Measurements from ENCODE around the gene GPC6. TPM values are rescaled to one million over a fixed set of nuclear protein-coding genes. Genes with fewer than 3 reads are reported as not detected.

Gene GPC6
- total and polyA plus RNA-seq, 9 of the 15 experiments (the other 6 are each of a cell fraction or from before 2014, with no cell fraction given): under 0.01 to 0.20 (median 0.01) TPM; not detected in 4

- no peak for TF ChIP-seq STAT5B (CRISPR knock-in tag; IDR thresholded peaks at IDR 0.05)
- TF ChIP-seq PTBP1 (IDR thresholded peaks at IDR 0.05; ENCODE audit: low read depth, low read length): no peak
- TF ChIP-seq ARNT (IDR thresholded peaks at IDR 0.05): no peak
- TF ChIP-seq ZNF695 (CRISPR knock-in tag; IDR thresholded peaks at IDR 0.05): no peak
- TF ChIP-seq TAL1 (IDR thresholded peaks at IDR 0.05): no peak
- no peak for TF ChIP-seq NR1H2 (CRISPR knock-in tag; IDR thresholded peaks at IDR 0.05)
These were observed 561.8 kb downstream of the GPC6 start (continued) for GRCh38 chr13:93788456-93788855.

GRCh38 chr13:93789058-93789457, 562.5 kb downstream of the GPC6 start:
- intact Hi-C loops (cut with micrococcal nuclease): no loop called here
- no peak for ATAC-seq
- no peak overlapping the region for H3K9ac ChIP-seq (ENCODE audit: insufficient read depth in 1 of 2, low read depth in 2 of 2, low read length in 2 of 2)
- BruUV-seq (replicated peaks): no TSS peak
- no peaks in the 10 kb centered on the region for H3K27me3 ChIP-seq (ENCODE audit: control insufficient read depth in 2 of 2, insufficient read depth in 2 of 2, low read length in 2 of 2)
- H4K20me1 ChIP-seq (replicated peaks; ENCODE audit: control insufficient read depth, insufficient read depth, low read length): no peaks in the 10 kb centered on the region
- H3K4me3 ChIP-seq: no peak overlapping the region
- no peak overlapping the region for H3K27ac ChIP-seq (ENCODE audit: extremely low read depth, low read depth, low read length)
- in situ Hi-C loops (cut with MboI): no loop called here
- no peak for TF ChIP-seq CTBP1 (IDR thresholded peaks at IDR 0.05; ENCODE audit: borderline replicate concordance)
- no peak for TF ChIP-seq ZNF324 (CRISPR knock-in tag; IDR thresholded peaks at IDR 0.05)
- TF ChIP-seq TEAD2 (tag; IDR thresholded peaks at IDR 0.05): no peak
- TF ChIP-seq NR4A1 (CRISPR knock-in tag; IDR thresholded peaks at IDR 0.05): no peak
- TF ChIP-seq NR4A1 (tag; IDR thresholded peaks at IDR 0.05): no peak
- no peak for TF ChIP-seq MEF2A (IDR thresholded peaks at IDR 0.05; ENCODE audit: control insufficient read depth, low read depth, low read length)
- TF ChIP-seq ZNF589 (CRISPR knock-in tag; IDR thresholded peaks at IDR 0.05; ENCODE audit: low read depth): no peak
- no peak for TF ChIP-seq SUPT5H (IDR thresholded peaks at IDR 0.05)
- TF ChIP-seq CHD1 (IDR thresholded peaks at IDR 0.05; ENCODE audit: low read length): no peak
- TF ChIP-seq ZNF146 (CRISPR knock-in tag; IDR thresholded peaks at IDR 0.05; ENCODE audit: unreplicated experiment): no peak
- no peaks in the 10 kb centered on the region for H3K36me3 ChIP-seq (ENCODE audit: control insufficient read depth, insufficient read depth, low read length)
- no peaks in the 10 kb centered on the region for H3K4me1 ChIP-seq (replicated peaks in 1 of 2; ENCODE audit: control insufficient read depth in 2 of 2, insufficient read depth in 2 of 2, low read length in 2 of 2)
- H3K4me2 ChIP-seq (ENCODE audit: insufficient read depth, low read length): no peak overlapping the region
- no peaks in the 10 kb centered on the region for H3K79me2 ChIP-seq (ENCODE audit: control insufficient read depth, insufficient read depth, low read length)
- FAIRE-seq: no peak
- DNase-seq (ENCODE audit: extremely low read depth in 1 of 4, low spot score in 3 of 4): no peak
- ChIA-PET POLR2A (no interaction called here), CTCF (ENCODE audit: low intra/inter-chr PET ratio) (no interaction called here)
- 0% methylated on average over 2 of the region's 2 CpGs for WGBS (ENCODE audit: insufficient coverage, low coverage, missing lambda C conversion rate)
- no peaks in the 10 kb centered on the region; the same call in 1 of the 2 replicates for H3K9me3 ChIP-seq (replicated peaks; ENCODE audit: control insufficient read depth, insufficient read depth, low read depth, low read length)
- H3K9me1 ChIP-seq (ENCODE audit: control insufficient read depth, insufficient read depth, low read length): no peaks in the 10 kb centered on the region
- no peak overlapping the region for H2AFZ ChIP-seq (ENCODE audit: low read depth, low read length)
